Tibial nerve (tissue), 4 donors: ENCODE data around the gene FNIP2. TPM values are rescaled to one million over a fixed set of nuclear protein-coding genes. Genes with fewer than 3 reads are reported as not detected.
A peak's percentile ranks its signal among the peaks of the same experiment; 100 is the strongest.
"Not testable (repeated sequence)": the region's sequence is repeated elsewhere in the genome, so short reads cannot be mapped to it uniquely, and the experiment has no call there.

Experiments
- DNase-seq, 2 donors: peaks; one replicate each; pipeline ENCODE4 v3.0.0-alpha.2; 2019; ENCODE audit warnings: low spot score in 2 of 2
- H3K27ac ChIP-seq, 4 donors: fragments of 200-600 bp; sonication (generic) in 3 of 4; one replicate each; pipeline ENCODE4 v1.5.1; 2017 to 2019; ENCODE audit warnings: mild to moderate bottlenecking in 1 of 4
- H3K27me3 ChIP-seq, 2 donors: fragments of 200-600 bp; sonication (generic) in 1 of 2; one replicate each; pipeline versions ENCODE4 v1.5.1 to v1.6.0; 2017 to 2019
- H3K36me3 ChIP-seq, 3 donors: fragments of 200-600 bp; sonication (generic); one replicate each; pipeline ENCODE4 v1.5.1; 2018 to 2019
- H3K4me1 ChIP-seq, 4 donors: fragments of 200-600 bp; sonication (generic) in 3 of 4; one replicate each; pipeline ENCODE4 v1.5.1; 2017 to 2019
- H3K4me3 ChIP-seq, 4 donors: fragments of 200-600 bp; sonication (generic) in 3 of 4; one replicate each; pipeline ENCODE4 v1.5.1; 2017 to 2019; ENCODE audit warnings: mild to moderate bottlenecking in 1 of 4, moderate library complexity in 1 of 4
- H3K9me3 ChIP-seq, 4 donors: fragments of 200-600 bp; sonication (generic) in 3 of 4; one replicate each; pipeline ENCODE4 v1.5.1; 2017 to 2019
- EP300 ChIP-seq, 2 donors: sonication (generic); formaldehyde crosslinking; IDR thresholded peaks; one replicate each; pipeline ENCODE4 v1.6.1; 2017; ENCODE audit warnings: antibody characterized with exemption in 2 of 2, mild to moderate bottlenecking in 1 of 2
- POLR2A ChIP-seq, 2 donors: fragments of 450-650 bp; IDR thresholded peaks; one replicate each; pipeline ENCODE4 v1.6.1; 2017; ENCODE audit warnings: antibody characterized with exemption in 2 of 2, mild to moderate bottlenecking in 2 of 2, moderate library complexity in 2 of 2
- WGBS, 2 donors: methylation state at CpG; one replicate each; pipeline ENCODE4 v1.1.5; 2018; 5-methylcytosine and 5-hydroxymethylcytosine counted together
- total RNA-seq, 4 donors: library from RNA; depleted of rRNA; stranded (reverse); fragments of >200 nt; gene quantifications; one replicate each; pipeline ENCODE4 v1.1.0, GENCODE V29; 2016
- TF ChIP-seq, protein P1 (sequence below), 5 experiments: fragments of 200-600 bp in 3 of 5; fragments of 450-650 bp in 2 of 5; sonication (generic) in 3 of 5; IDR thresholded peaks; one replicate each; pipeline ENCODE4 v1.5.1; 2016 to 2019; ENCODE audit warnings: antibody characterized with exemption in 5 of 5, mild to moderate bottlenecking in 3 of 5, moderate library complexity in 2 of 5

Gene FNIP2
- total RNA-seq, 4 donors from 2014 or later, result 61.5 to 74.3 (median 69.3) TPM

GRCh38 chr4:158895797-158896576 is 127.2 kb downstream of the FNIP2 start:
- WGBS, 2 donors, result 60 to 65% methylated on average over 14 of the region's 14 CpGs
- Histone ChIP-seq H3K27me3 (no peaks in the 10 kb centered on the region), H3K36me3 (peaks cover 0 to 54% (median 0%) of the 10 kb centered on the region in 3 donors)

DNA sequence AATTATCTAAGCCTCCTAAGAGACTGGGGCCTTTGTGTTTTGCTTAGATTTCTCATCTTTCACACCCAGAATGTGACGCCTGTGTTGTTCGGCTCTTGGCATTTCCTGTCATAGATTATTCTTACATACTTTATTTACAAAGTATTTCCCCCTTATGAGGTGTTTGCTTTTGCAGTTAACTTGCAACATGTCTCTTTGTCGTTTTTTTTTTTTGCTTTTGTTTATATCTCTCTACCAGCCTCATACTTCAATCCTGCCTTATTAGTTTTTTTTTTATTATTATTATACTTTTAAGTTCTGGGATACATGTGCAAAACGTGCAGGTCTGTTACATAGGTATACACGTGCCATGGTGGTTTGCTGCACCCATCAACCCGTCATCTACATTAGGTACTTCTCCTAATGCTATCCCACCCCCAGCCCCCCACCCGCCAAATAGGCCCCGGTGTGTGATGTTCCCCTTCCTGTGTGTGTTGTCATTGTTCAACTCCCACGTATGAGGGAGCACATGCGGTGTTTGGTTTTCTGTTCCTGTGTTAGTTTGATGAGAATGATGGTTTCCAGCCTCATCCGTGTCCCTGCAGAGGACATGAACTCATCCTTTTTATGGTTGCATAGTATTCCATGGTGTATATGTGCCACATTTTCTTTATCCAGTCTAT is 127.9 kb downstream of the FNIP2 start:
- H3K36me3 ChIP-seq, result peaks cover 0 to 50% (median 0%) of the 10 kb centered on the region in 3 donors
- H3K9me3 ChIP-seq, H3K27me3 ChIP-seq, DNase-seq, H3K4me3 ChIP-seq: not testable (repeated sequence)
- WGBS, 2 donors, result 62 to 67% methylated on average over 11 of the region's 11 CpGs
- peak overlapping the region in 2 of 4 donors; percentile 54 to 74 for H3K27ac ChIP-seq
- H3K4me1 ChIP-seq, result peaks cover 0 to 20% (median 7%) of the 10 kb centered on the region in 4 donors

More at GRCh38 chr4:158895797-158896576, 127.2 kb downstream of the FNIP2 start:
- H3K27ac ChIP-seq, result peak overlapping the region in 3 of 4 donors; percentile 19 to 74 (median 54)
- no peak overlapping the region for H3K4me3 ChIP-seq
- peaks cover 0 to 9% (median 0%) of the 10 kb centered on the region in 4 donors for H3K9me3 ChIP-seq
- DNase-seq, result no peak
- H3K4me1 ChIP-seq, result peaks cover 0 to 20% (median 7%) of the 10 kb centered on the region in 4 donors
- TF ChIP-seq, protein P1, sequence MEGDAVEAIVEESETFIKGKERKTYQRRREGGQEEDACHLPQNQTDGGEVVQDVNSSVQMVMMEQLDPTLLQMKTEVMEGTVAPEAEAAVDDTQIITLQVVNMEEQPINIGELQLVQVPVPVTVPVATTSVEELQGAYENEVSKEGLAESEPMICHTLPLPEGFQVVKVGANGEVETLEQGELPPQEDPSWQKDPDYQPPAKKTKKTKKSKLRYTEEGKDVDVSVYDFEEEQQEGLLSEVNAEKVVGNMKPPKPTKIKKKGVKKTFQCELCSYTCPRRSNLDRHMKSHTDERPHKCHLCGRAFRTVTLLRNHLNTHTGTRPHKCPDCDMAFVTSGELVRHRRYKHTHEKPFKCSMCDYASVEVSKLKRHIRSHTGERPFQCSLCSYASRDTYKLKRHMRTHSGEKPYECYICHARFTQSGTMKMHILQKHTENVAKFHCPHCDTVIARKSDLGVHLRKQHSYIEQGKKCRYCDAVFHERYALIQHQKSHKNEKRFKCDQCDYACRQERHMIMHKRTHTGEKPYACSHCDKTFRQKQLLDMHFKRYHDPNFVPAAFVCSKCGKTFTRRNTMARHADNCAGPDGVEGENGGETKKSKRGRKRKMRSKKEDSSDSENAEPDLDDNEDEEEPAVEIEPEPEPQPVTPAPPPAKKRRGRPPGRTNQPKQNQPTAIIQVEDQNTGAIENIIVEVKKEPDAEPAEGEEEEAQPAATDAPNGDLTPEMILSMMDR (IDR thresholded peaks at IDR 0.05), result no peak
- no peak for TF ChIP-seq POLR2A (IDR thresholded peaks at IDR 0.05)
- TF ChIP-seq EP300 (IDR thresholded peaks at IDR 0.05), result no peak

DNA sequence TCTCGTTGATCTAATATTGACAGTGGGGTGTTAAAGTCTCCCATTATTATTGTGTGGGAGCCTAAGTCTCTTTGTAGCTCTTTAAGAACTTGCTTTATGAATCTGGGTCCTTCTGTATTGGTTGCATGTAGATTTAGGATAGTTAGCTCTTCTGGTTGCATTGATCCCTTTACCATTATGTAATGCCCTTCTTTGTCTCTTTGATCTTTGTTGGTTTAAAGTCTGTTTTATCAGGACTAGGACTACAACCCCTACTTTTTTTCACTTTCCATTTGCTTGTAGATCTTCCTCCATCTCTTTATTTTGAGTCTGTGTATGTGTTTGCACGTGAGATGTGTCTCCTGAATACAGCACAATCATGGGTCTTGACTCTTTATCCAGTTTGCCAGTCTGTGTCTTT is 131.6 kb downstream of the FNIP2 start:
- DNase-seq, H3K4me3 ChIP-seq, H3K27me3 ChIP-seq, H3K27ac ChIP-seq, H3K9me3 ChIP-seq: not testable (repeated sequence)
- Histone ChIP-seq H3K4me1 (peaks cover 0 to 18% (median 4%) of the 10 kb centered on the region in 4 donors), H3K36me3 (peaks cover 0 to 64% (median 0%) of the 10 kb centered on the region in 3 donors)
- WGBS, 2 donors, result 95 to 96% methylated on average over 2 of the region's 2 CpGs

- H3K4me1 ChIP-seq, H3K9me3 ChIP-seq, H3K27me3 ChIP-seq, DNase-seq, H3K4me3 ChIP-seq, H3K27ac ChIP-seq: not testable (repeated sequence)
- peaks cover 0 to 52% (median 0%) of the 10 kb centered on the region in 3 donors for H3K36me3 ChIP-seq
- WGBS, 2 donors, result 67 to 79% methylated on average over 12 to 14 of the region's 14 CpGs
Measured at GRCh38 chr4:158902280-158903078, 133.7 kb downstream of the FNIP2 start.

DNA sequence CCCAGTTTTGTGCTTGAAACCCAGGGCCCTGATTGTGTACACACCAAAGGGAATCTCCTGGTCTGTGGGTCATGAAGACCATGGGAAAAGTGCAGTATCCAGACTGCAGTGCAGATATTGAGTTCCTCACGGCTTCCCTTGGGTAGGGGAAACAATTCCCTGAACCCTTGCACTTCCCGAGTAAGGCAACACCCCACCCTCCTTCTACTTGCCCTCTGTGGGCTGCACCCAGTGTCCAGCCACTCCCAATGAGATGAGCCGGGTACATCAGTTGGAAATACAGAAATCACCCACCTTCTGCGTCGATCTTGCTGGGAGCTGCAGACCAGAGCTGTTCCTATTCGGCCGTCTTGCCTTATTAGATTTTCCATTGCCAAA is 134.2 kb downstream of the FNIP2 start:
- no peaks in the 10 kb centered on the region for H3K27me3 ChIP-seq
- H3K4me3 ChIP-seq, result no peak overlapping the region
- DNase-seq, result no peak
- peaks cover 0 to 49% (median 0%) of the 10 kb centered on the region in 3 donors for H3K36me3 ChIP-seq
- TF ChIP-seq EP300 (IDR thresholded peaks at IDR 0.05), result no peak
- no peak for TF ChIP-seq POLR2A (IDR thresholded peaks at IDR 0.05)
- TF ChIP-seq, protein P1 (IDR thresholded peaks at IDR 0.05), result no peak
- H3K9me3 ChIP-seq, result peaks cover 0 to 5% (median 0%) of the 10 kb centered on the region in 4 donors
- no peak overlapping the region for H3K27ac ChIP-seq
- H3K4me1 ChIP-seq, result peaks cover 0 to 7% (median 0%) of the 10 kb centered on the region in 4 donors
- WGBS, 2 donors, result 85 to 89% methylated on average over 7 of the region's 7 CpGs

DNA sequence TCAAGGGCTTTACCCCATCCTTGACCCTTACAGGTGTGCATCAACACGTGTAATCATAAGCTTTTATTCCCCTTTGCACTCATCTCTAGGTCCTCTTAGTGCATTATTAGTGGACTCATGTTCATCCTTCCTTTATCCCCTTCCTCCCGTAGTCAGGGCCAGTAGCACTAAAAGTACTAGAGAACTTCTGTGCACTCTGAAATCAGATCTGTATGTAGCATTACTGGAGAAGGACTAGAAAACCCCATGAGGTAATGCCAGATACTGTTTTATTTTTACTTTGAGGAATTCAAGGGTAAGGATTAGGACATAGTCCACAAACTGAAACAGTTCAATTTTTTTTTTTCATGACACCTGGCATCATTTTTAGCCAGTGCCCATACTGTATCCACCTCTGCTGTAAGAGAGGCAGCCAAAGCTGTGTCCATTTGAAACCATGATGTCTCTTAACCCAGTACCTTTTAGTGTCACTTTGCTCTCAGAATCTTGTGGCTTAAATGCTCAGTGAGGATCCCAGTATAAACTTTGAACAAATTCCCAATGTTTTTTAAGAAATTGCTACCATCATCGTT is 134.7 kb downstream of the FNIP2 start:
- Histone ChIP-seq H3K9me3 (peaks cover 0 to 5% (median 0%) of the 10 kb centered on the region in 4 donors), H3K36me3 (peaks cover 0 to 49% (median 0%) of the 10 kb centered on the region in 3 donors), H3K4me1 (peaks cover 0 to 7% (median 0%) of the 10 kb centered on the region in 4 donors), H3K27me3 (no peaks in the 10 kb centered on the region), H3K27ac (no peak overlapping the region), H3K4me3 (no peak overlapping the region)
- WGBS, 2 donors, result 83 to 85% methylated on average over 3 of the region's 3 CpGs
- no peak for TF ChIP-seq EP300 (IDR thresholded peaks at IDR 0.05)
- TF ChIP-seq POLR2A (IDR thresholded peaks at IDR 0.05), result no peak
- TF ChIP-seq, protein P1 (IDR thresholded peaks at IDR 0.05), result no peak
- no peak for DNase-seq
